Measurements from ENCODE around the gene CLNK.

Gene CLNK

GRCh38 chr4:10448991-10449390 lies 235.6 kb downstream of the CLNK start:
- DNase-seq, result no peak

- peak; percentile 51 for DNase-seq
Measured at GRCh38 chr4:10442976-10443375, 241.6 kb downstream of the CLNK start.

- no peak for DNase-seq
Measured at GRCh38 chr4:10441512-10441911, 243.1 kb downstream of the CLNK start.

- DNase-seq, result no peak
Measured at GRCh38 chr4:10438924-10439323, 245.6 kb downstream of the CLNK start.

GRCh38 chr4:10437735-10438134 lies 246.8 kb downstream of the CLNK start:
- DNase-seq, result no peak

Data from DMS53 (cell line).